LNCaP clone FGC (cell line): ENCODE data around the gene VILL.

Experiments used
- DNase-seq: peaks from one replicate; pipeline ENCODE4 v3.0.0-alpha.2; 2011; ENCODE audit warnings: low read depth
- H3K4me3 ChIP-seq: 2 replicates; pipeline ENCODE4 v1.5.1; 2011; ENCODE audit warnings: mild to moderate bottlenecking, low read depth, low read length, control low read depth
- CTCF ChIP-seq: IDR thresholded peaks from 2 replicates; pipeline ENCODE4 v1.5.1; 2012; ENCODE audit warnings: mild to moderate bottlenecking; ENCODE audit not compliant: control insufficient read depth, insufficient read depth; ENCODE audit errors: extremely low read depth

Gene VILL

GRCh38 chr3:38007754-38008090 is 17.1 kb downstream of the VILL start:
- DNase-seq: no peak

GRCh38 chr3:38008191-38008701 is 17.7 kb downstream of the VILL start:
- TF ChIP-seq CTCF: no peak
- H3K4me3 ChIP-seq: no peak overlapping the region
- no peak for DNase-seq

More at GRCh38 chr3:38007754-38008090, 17.1 kb downstream of the VILL start:
- no peak for TF ChIP-seq CTCF
- H3K4me3 ChIP-seq: no peak overlapping the region

GRCh38 chr3:38008971-38009580 is 18.5 kb downstream of the VILL start:
- DNase-seq: no peak
- H3K4me3 ChIP-seq: no peak overlapping the region
- no peak for TF ChIP-seq CTCF

- H3K4me3 ChIP-seq: no peak overlapping the region
- no peak for DNase-seq
- no peak for TF ChIP-seq CTCF
These were observed 19.4 kb downstream of the VILL start for GRCh38 chr3:38009807-38010591.

GRCh38 chr3:38011111-38011510 is 20.5 kb downstream of the VILL start:
- no peak for TF ChIP-seq CTCF
- H3K4me3 ChIP-seq: no peak overlapping the region
- DNase-seq: no peak

- no peak for DNase-seq
These were observed 24.9 kb downstream of the VILL start for GRCh38 chr3:38015485-38015884.

More at GRCh38 chr3:38015485-38015884, 24.9 kb downstream of the VILL start:
- no peak for TF ChIP-seq CTCF
- no peak overlapping the region for H3K4me3 ChIP-seq
